Measurements from ENCODE around the gene ADCY10.

DNA sequence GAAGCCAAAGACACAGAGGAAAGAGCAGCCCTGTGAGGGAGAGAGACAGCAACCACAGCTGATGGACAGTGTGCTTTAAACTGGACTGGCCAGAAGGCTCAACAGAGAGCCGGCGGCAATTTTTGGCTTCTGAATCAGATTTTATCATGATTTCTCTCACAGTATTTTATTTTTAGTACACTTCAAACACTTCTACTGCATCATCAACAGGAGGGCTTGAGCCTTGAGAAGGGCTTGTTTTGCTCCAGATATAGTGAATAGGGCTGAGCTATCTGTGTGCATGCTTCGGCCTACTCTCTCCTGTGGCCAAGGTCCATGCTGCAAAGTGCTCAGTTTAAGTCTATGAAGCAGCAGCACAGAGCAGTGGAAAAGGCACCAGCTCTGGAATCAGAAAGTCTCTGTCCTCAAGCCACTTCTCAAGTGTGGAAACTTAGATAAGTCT is 33.3 kb downstream of the ADCY10 start:
- TF ChIP-seq POLR2AphosphoS5 (IDR thresholded peaks at IDR 0.05; ENCODE audit: insufficient read depth in 1 of 2, low read depth in 1 of 2) = no peak
- TF ChIP-seq, protein P1, sequence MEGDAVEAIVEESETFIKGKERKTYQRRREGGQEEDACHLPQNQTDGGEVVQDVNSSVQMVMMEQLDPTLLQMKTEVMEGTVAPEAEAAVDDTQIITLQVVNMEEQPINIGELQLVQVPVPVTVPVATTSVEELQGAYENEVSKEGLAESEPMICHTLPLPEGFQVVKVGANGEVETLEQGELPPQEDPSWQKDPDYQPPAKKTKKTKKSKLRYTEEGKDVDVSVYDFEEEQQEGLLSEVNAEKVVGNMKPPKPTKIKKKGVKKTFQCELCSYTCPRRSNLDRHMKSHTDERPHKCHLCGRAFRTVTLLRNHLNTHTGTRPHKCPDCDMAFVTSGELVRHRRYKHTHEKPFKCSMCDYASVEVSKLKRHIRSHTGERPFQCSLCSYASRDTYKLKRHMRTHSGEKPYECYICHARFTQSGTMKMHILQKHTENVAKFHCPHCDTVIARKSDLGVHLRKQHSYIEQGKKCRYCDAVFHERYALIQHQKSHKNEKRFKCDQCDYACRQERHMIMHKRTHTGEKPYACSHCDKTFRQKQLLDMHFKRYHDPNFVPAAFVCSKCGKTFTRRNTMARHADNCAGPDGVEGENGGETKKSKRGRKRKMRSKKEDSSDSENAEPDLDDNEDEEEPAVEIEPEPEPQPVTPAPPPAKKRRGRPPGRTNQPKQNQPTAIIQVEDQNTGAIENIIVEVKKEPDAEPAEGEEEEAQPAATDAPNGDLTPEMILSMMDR (IDR thresholded peaks at IDR 0.05) = no peak

Data from vagina (tissue), 2 donors.